GM12865 (cell line): ENCODE results near the gene JOSD2.
A peak's percentile ranks its signal among the peaks of the same experiment; 100 is the strongest.

Experiments used
- DNase-seq: peaks from one replicate; pipeline ENCODE4 v3.0.0; 2010; ENCODE audit warnings: low read depth
- H3K4me3 ChIP-seq: 2 replicates; pipeline ENCODE4 v1.5.1; 2011; ENCODE audit warnings: mild to moderate bottlenecking, low read depth, low read length, control low read depth
- TF ChIP-seq, protein P1 (sequence below): IDR thresholded peaks from 2 replicates; pipeline ENCODE4 v1.5.1; 2011; ENCODE audit warnings: low read length, control low read depth, low read depth, inconsistent platforms; ENCODE audit not compliant: insufficient read depth; ENCODE audit errors: missing control alignments

The JOSD2 gene, protein sequence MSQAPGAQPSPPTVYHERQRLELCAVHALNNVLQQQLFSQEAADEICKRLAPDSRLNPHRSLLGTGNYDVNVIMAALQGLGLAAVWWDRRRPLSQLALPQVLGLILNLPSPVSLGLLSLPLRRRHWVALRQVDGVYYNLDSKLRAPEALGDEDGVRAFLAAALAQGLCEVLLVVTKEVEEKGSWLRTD

DNA sequence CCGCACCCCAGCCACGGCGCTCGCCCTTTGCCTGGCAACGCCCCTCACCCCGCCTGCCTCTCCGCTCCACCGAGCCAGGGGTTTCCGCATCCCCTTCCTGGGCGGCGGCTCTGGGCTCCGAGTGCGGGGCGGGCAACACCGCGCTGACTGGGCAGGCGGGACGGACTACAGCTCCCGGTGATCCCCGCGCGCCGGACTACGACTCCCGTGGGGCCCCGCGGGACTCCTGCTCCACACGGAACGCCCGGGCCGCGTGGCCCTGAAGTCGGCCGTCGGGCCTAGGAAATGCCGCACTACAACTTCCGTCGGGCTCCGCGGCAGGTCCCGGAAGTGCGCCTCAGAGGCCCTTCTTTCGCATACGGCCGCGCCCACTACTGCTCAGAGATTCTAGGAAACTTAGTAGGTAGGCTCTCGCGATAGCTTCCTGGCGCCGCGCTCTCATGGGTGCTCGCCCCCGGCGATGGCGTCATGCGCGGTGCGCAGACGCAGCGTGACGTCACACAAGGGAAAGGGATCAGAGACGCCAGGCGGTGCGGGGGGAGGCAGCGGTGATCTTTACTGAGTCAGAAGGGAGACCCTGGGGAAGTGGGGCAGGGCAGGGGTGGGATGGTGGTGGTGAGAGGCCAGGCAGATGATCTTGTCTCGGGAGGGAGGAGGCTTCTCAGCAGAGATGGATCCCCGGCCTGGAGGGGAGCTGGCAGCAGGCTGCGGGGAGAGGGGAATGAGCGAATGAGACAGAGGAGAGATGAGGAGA, at the start of gene JOSD2:
Gene JOSD2 (minus strand): TSS at position 123 of the 754 bp plus-strand sequence. CDS start 760 bp downstream, outside the sequence.
- TF ChIP-seq, protein P1, sequence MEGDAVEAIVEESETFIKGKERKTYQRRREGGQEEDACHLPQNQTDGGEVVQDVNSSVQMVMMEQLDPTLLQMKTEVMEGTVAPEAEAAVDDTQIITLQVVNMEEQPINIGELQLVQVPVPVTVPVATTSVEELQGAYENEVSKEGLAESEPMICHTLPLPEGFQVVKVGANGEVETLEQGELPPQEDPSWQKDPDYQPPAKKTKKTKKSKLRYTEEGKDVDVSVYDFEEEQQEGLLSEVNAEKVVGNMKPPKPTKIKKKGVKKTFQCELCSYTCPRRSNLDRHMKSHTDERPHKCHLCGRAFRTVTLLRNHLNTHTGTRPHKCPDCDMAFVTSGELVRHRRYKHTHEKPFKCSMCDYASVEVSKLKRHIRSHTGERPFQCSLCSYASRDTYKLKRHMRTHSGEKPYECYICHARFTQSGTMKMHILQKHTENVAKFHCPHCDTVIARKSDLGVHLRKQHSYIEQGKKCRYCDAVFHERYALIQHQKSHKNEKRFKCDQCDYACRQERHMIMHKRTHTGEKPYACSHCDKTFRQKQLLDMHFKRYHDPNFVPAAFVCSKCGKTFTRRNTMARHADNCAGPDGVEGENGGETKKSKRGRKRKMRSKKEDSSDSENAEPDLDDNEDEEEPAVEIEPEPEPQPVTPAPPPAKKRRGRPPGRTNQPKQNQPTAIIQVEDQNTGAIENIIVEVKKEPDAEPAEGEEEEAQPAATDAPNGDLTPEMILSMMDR = no peak
- H3K4me3 ChIP-seq = peak within 1 kb of the TSS; percentile 95

DNA sequence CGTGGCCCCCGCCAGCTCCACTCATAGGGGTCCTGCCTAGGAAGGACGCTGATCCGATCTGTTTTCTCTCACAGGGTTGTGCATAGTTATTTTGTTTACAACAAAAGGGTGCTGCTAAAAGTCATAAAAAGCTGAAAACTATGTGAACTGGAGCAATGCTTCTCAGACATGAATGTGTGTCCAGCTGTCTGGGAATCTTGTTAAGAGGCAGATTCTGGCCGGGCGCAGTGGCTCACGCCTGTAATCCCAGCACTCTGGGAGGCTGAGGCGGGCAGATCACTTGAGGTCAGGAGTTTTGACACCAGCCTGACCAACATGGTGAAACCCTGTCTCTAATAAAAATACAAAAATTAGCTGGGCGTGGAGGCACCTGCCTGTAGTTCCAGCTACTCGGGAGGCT, 48.6 kb upstream of the JOSD2 start:
- TF ChIP-seq, protein P1 = no peak
- H3K4me3 ChIP-seq = no peak overlapping the region
- no peak for DNase-seq

More for the DNA sequence above, at the start of gene JOSD2:
- peak; percentile 100 for DNase-seq

GRCh38 chr19:50558449-50558848, 47.5 kb upstream of the JOSD2 start:
- no peak overlapping the region for H3K4me3 ChIP-seq
- DNase-seq = no peak
- TF ChIP-seq, protein P1 = no peak

- DNase-seq = no peak
- TF ChIP-seq, protein P1 = no peak
- no peak overlapping the region for H3K4me3 ChIP-seq
Measured at GRCh38 chr19:50558039-50558438, 47.0 kb upstream of the JOSD2 start.

GRCh38 chr19:50557009-50557613, 46.1 kb upstream of the JOSD2 start:
- TF ChIP-seq, protein P1 = no peak
- no peak overlapping the region for H3K4me3 ChIP-seq
- DNase-seq = no peak

- TF ChIP-seq, protein P1 = peak; percentile 76
- H3K4me3 ChIP-seq = peak overlapping the region; percentile 7; the same call in 1 of the 2 replicates
- peak; percentile 75 for DNase-seq
Measured at GRCh38 chr19:50556282-50557008, 45.5 kb upstream of the JOSD2 start.
